CD4-positive, alpha-beta T cell (primary cell): ENCODE data around the gene OPRM1. TPM values are rescaled to one million over a fixed set of nuclear protein-coding genes. Genes with fewer than 3 reads are reported as not detected.

ENCODE experiments used
- ATAC-seq: fragments of 200-7000 bp; cut with Tn5 transposase; one replicate; pipeline ENCODE4 v1.10.0; 2022; ENCODE audit warnings: mild to moderate bottlenecking; ENCODE audit not compliant: poor library complexity
- CTCF ChIA-PET: fragments of 350-600 bp; sonication (Branson Sonifier 250); formaldehyde crosslinking; loops from one replicate; lab custom pipeline; 2021; ENCODE audit warnings: antibody characterized with exemption, inconsistent platforms; lab: Charles Lee
- POLR2A ChIA-PET: fragments of 350-600 bp; sonication (Branson Sonifier 250); formaldehyde crosslinking; loops from one replicate; lab custom pipeline; 2021; ENCODE audit warnings: antibody characterized with exemption, inconsistent platforms; lab: Charles Lee
- DNase-seq, 14 experiments: peaks; one replicate each; pipeline ENCODE4 v3.0.0-alpha.2; 2013 to 2020; ENCODE audit warnings: mixed read lengths in 2 of 14
- H3K27ac ChIP-seq, 2 donors: one replicate each; pipeline versions ENCODE4 v1.5.1 to v1.7.0; 2013; ENCODE audit warnings: low read length in 2 of 2, low read depth in 1 of 2, mild to moderate bottlenecking in 1 of 2
- H3K27me3 ChIP-seq, 2 experiments: 1 replicate in 1 of 2; 2 replicates in 1 of 2; pipeline versions ENCODE4 v1.6.1 to v1.7.0; 2013; ENCODE audit warnings: low read length in 2 of 2, control low read depth in 1 of 2, mild to moderate bottlenecking in 1 of 2, moderate library complexity in 1 of 2; ENCODE audit not compliant: insufficient read depth in 2 of 2, control insufficient read depth in 1 of 2
- H3K36me3 ChIP-seq: one replicate; pipeline ENCODE4 v1.6.1; 2013; ENCODE audit warnings: low read length, control low read depth; ENCODE audit not compliant: insufficient read depth
- H3K4me1 ChIP-seq: one replicate; pipeline ENCODE4 v1.6.1; 2013; ENCODE audit warnings: low read length, control low read depth; ENCODE audit not compliant: insufficient read depth
- H3K4me3 ChIP-seq: one replicate; pipeline ENCODE4 v1.5.1; 2013; ENCODE audit warnings: mild to moderate bottlenecking, low read length, moderate library complexity
- H3K9me3 ChIP-seq, 2 experiments: 1 replicate in 1 of 2; 2 replicates in 1 of 2; pipeline versions ENCODE4 v1.6.1 to v1.7.0; 2013; ENCODE audit warnings: low read length in 2 of 2, mild to moderate bottlenecking in 2 of 2, control low read depth in 1 of 2, moderate library complexity in 1 of 2; ENCODE audit not compliant: control insufficient read depth in 1 of 2, insufficient read depth in 1 of 2
- H3K27ac Mint-ChIP-seq: one replicate; pipeline ENCODE4 v1.8.0; 2020; ENCODE audit warnings: mixed read lengths
- H3K27me3 Mint-ChIP-seq: one replicate; pipeline ENCODE4 v1.8.0; 2021; ENCODE audit warnings: mixed read lengths
- H3K36me3 Mint-ChIP-seq: one replicate; pipeline ENCODE4 v1.8.0; 2021; ENCODE audit warnings: low read depth, mixed read lengths
- H3K4me1 Mint-ChIP-seq: one replicate; pipeline ENCODE4 v1.8.0; 2021; ENCODE audit warnings: low read depth, mixed read lengths
- H3K4me3 Mint-ChIP-seq: one replicate; pipeline ENCODE4 v1.8.0; 2020; ENCODE audit warnings: mild to moderate bottlenecking, mixed read lengths
- H3K9me3 Mint-ChIP-seq: one replicate; pipeline ENCODE4 v1.8.0; 2020; ENCODE audit warnings: mixed read lengths
- CTCF ChIP-seq: fragments of 200-600 bp; IDR thresholded peaks from one replicate; pipeline ENCODE4 v1.8.0; 2022; ENCODE audit warnings: antibody characterized with exemption, mild to moderate bottlenecking
- intact Hi-C, 2 experiments: fragments of 100-400 bp; cut with DNase I in 1 of 2; cut with micrococcal nuclease in 1 of 2; formaldehyde crosslinking; loops; one replicate each; pipeline versions ENCODE4 v1.15.1 to v1.9.0; 2023 to 2025; cut with DNase I, micrococcal nuclease
- total RNA-seq, 174 experiments: library from RNA in 2 of 174; stranded (reverse) in 2 of 174; gene quantifications; one replicate each; pipeline ENCODE4 v1.2.3 and lab custom pipeline; 2021 to 2026

The OPRM1 gene
- total RNA-seq, 2 experiments from 2014 or later, result not detected

- Histone ChIP-seq H3K27ac (peak overlapping the region; percentile 75 to 77), H3K9me3 (no peaks in the 10 kb centered on the region), H3K36me3 (peaks cover 15% of the 10 kb centered on the region), H3K4me3 (peak overlapping the region; percentile 44), H3K4me1 (peaks cover 33% of the 10 kb centered on the region), H3K27me3 (no peaks in the 10 kb centered on the region)
- ATAC-seq (peak; percentile 11), DNase-seq (peak in 3 of 14 experiments; percentile 53 to 64 (median 58))
- peaks cover 68% of the 10 kb centered on the region for H3K4me1 Mint-ChIP-seq
- POLR2A ChIA-PET, result interaction anchor here (0.7 to 3.4 kb wide), 12 partner anchors 9 to 211 kb away, joined by 3 to 25 read pairs (median 5); no protein-coding TSS in a partner anchor
- H3K9me3 Mint-ChIP-seq, result no peaks in the 10 kb centered on the region
- H3K27me3 Mint-ChIP-seq, result no peaks in the 10 kb centered on the region
- CTCF ChIA-PET, result interaction anchor here (1.1 to 10.5 kb wide), 3 partner anchors 88 to 213 kb away, joined by 3 to 117 read pairs (median 6); no protein-coding TSS in a partner anchor
- H3K27ac Mint-ChIP-seq, result peak overlapping the region; percentile 93
- TF ChIP-seq CTCF, result no peak
- peaks cover 26% of the 10 kb centered on the region for H3K36me3 Mint-ChIP-seq
- intact Hi-C loops, result loop anchor here (2.0 to 10.0 kb wide), 2 partner anchors 518 to 648 kb away; no protein-coding TSS in a partner anchor
- H3K4me3 Mint-ChIP-seq, result peak overlapping the region; percentile 80
These were observed 118.0 kb downstream of the OPRM1 start for GRCh38 chr6:154157082-154157481.

GRCh38 chr6:154157706-154158105, 118.7 kb downstream of the OPRM1 start:
- no peak for TF ChIP-seq CTCF
- Mint-ChIP-seq H3K9me3 (no peaks in the 10 kb centered on the region), H3K36me3 (peaks cover 26% of the 10 kb centered on the region), H3K27ac (peak overlapping the region; percentile 93), H3K4me1 (peaks cover 68% of the 10 kb centered on the region), H3K4me3 (peak overlapping the region; percentile 80), H3K27me3 (no peaks in the 10 kb centered on the region)
- H3K4me3 ChIP-seq, result no peak overlapping the region
- peaks cover 33% of the 10 kb centered on the region for H3K4me1 ChIP-seq
- H3K36me3 ChIP-seq, result peaks cover 15% of the 10 kb centered on the region
- POLR2A ChIA-PET, result interaction anchor here (0.7 to 3.4 kb wide), 12 partner anchors 9 to 120 kb away, joined by 3 to 25 read pairs (median 6); no protein-coding TSS in a partner anchor
- CTCF ChIA-PET, result interaction anchor here (1.1 to 10.5 kb wide), 4 partner anchors 15 to 213 kb away, joined by 3 to 117 read pairs (median 6); no protein-coding TSS in a partner anchor
- intact Hi-C loops, result loop anchor here (2.0 to 10.0 kb wide), 2 partner anchors 517 to 647 kb away; no protein-coding TSS in a partner anchor
- H3K9me3 ChIP-seq, result no peaks in the 10 kb centered on the region
- ATAC-seq (no peak), DNase-seq (no peak)
- H3K27me3 ChIP-seq, result no peaks in the 10 kb centered on the region
- peak overlapping the region; percentile 75 to 77 for H3K27ac ChIP-seq

GRCh38 chr6:154159126-154159525, 120.1 kb downstream of the OPRM1 start:
- ATAC-seq (no peak), DNase-seq (no peak)
- Mint-ChIP-seq H3K9me3 (no peaks in the 10 kb centered on the region), H3K27ac (peak overlapping the region; percentile 93), H3K27me3 (no peaks in the 10 kb centered on the region), H3K36me3 (peaks cover 27% of the 10 kb centered on the region), H3K4me3 (no peak overlapping the region), H3K4me1 (peaks cover 65% of the 10 kb centered on the region)
- Histone ChIP-seq H3K27me3 (no peaks in the 10 kb centered on the region), H3K27ac (no peak overlapping the region), H3K4me3 (no peak overlapping the region), H3K9me3 (no peaks in the 10 kb centered on the region), H3K4me1 (peaks cover 37% of the 10 kb centered on the region), H3K36me3 (peaks cover 22% of the 10 kb centered on the region)
- CTCF ChIA-PET, result interaction anchor here (2.2 to 10.5 kb wide), 3 partner anchors 13 to 117 kb away, joined by 5 to 117 read pairs (median 6); no protein-coding TSS in a partner anchor
- no peak for TF ChIP-seq CTCF
- intact Hi-C loops, result loop anchor here in 1 of 2 experiments (10.0 kb wide), 1 partner anchor 646 kb away; no protein-coding TSS in a partner anchor
- POLR2A ChIA-PET, result interaction anchor here (0.8 to 3.4 kb wide), 6 partner anchors 11 to 118 kb away, joined by 3 to 25 read pairs (median 10); no protein-coding TSS in a partner anchor
